HL-60 (cell line): Measurements from ENCODE around the gene EYS.

Source experiments
- POLR2AphosphoS5 ChIP-seq: IDR thresholded peaks from 2 replicates; pipeline ENCODE4 v1.6.1; 2012; ENCODE audit warnings: low read depth
- SPI1 ChIP-seq: IDR thresholded peaks from 2 replicates; pipeline ENCODE4 v1.6.1; 2012; ENCODE audit warnings: low read depth, mild to moderate bottlenecking, borderline replicate concordance
- TF ChIP-seq, protein P1 (sequence below): IDR thresholded peaks from one replicate; pipeline ENCODE4 v1.5.1; 2011; ENCODE audit warnings: low read length, control low read depth, inconsistent platforms; ENCODE audit not compliant: insufficient read depth
- TF ChIP-seq, protein P2 (sequence below): IDR thresholded peaks from 2 replicates; pipeline ENCODE4 v1.6.1; 2012; ENCODE audit warnings: low read depth; ENCODE audit not compliant: insufficient replicate concordance

DNA sequence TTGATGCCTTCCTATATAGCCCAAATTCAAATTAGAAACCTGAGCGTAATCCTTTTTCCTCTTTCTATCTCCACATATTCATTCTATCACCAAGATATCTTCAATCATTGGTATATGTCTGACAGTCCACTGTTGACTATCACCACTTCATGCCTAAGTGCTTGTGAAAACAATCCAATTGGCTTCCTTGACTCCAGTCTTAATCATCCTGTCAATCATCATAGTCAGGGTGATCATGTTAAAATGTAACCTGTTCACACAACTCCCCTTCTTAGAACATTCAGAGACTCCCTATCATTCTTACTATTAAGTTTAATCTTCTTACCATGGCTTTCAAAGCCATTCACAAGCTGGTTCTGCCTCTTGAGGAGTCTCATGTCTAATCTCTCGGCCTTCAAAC lies 1454.8 kb downstream of the EYS start:
- TF ChIP-seq, protein P1, sequence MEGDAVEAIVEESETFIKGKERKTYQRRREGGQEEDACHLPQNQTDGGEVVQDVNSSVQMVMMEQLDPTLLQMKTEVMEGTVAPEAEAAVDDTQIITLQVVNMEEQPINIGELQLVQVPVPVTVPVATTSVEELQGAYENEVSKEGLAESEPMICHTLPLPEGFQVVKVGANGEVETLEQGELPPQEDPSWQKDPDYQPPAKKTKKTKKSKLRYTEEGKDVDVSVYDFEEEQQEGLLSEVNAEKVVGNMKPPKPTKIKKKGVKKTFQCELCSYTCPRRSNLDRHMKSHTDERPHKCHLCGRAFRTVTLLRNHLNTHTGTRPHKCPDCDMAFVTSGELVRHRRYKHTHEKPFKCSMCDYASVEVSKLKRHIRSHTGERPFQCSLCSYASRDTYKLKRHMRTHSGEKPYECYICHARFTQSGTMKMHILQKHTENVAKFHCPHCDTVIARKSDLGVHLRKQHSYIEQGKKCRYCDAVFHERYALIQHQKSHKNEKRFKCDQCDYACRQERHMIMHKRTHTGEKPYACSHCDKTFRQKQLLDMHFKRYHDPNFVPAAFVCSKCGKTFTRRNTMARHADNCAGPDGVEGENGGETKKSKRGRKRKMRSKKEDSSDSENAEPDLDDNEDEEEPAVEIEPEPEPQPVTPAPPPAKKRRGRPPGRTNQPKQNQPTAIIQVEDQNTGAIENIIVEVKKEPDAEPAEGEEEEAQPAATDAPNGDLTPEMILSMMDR: no peak
- TF ChIP-seq POLR2AphosphoS5 (no peak), SPI1 (no peak)
- TF ChIP-seq, protein P2, sequence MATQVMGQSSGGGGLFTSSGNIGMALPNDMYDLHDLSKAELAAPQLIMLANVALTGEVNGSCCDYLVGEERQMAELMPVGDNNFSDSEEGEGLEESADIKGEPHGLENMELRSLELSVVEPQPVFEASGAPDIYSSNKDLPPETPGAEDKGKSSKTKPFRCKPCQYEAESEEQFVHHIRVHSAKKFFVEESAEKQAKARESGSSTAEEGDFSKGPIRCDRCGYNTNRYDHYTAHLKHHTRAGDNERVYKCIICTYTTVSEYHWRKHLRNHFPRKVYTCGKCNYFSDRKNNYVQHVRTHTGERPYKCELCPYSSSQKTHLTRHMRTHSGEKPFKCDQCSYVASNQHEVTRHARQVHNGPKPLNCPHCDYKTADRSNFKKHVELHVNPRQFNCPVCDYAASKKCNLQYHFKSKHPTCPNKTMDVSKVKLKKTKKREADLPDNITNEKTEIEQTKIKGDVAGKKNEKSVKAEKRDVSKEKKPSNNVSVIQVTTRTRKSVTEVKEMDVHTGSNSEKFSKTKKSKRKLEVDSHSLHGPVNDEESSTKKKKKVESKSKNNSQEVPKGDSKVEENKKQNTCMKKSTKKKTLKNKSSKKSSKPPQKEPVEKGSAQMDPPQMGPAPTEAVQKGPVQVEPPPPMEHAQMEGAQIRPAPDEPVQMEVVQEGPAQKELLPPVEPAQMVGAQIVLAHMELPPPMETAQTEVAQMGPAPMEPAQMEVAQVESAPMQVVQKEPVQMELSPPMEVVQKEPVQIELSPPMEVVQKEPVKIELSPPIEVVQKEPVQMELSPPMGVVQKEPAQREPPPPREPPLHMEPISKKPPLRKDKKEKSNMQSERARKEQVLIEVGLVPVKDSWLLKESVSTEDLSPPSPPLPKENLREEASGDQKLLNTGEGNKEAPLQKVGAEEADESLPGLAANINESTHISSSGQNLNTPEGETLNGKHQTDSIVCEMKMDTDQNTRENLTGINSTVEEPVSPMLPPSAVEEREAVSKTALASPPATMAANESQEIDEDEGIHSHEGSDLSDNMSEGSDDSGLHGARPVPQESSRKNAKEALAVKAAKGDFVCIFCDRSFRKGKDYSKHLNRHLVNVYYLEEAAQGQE: no peak
